ENCODE measurements around the gene P3H2.
"Not testable (repeated sequence)": the region's sequence is repeated elsewhere in the genome, so short reads cannot be mapped to it uniquely, and the experiment has no call there.

Gene P3H2

DNA sequence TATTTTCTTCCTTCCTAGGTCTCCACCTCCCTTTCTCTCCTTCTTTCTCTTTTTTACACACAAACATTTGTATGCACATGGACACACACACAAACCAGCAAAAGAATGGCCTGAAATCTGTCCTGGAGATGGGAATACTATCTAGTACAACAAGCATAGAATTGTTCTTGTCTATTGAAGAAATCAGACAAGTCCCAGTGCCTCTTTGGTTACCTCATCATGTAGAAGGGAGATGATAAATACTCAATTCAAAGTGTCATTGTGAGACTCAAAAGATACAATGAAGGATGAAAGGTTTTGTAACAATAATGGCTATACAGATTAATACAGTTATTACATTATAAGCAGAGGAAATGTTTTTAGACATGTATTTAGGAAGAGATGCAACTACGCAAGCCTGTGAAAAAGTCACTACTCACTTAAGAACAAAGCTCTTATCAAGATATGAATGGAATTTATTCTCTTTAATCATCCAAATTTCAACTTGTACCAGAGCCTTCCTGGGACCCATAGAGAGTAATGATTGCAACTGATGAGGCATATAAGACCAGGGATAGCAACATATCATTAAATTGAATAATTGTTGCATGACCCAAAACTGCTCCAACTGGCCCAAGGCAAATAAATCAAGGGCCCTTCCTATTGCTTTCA lies 43.2 kb downstream of the P3H2 start:
- no peak for DNase-seq (ENCODE audit: low read depth)
- TF ChIP-seq, protein P1, sequence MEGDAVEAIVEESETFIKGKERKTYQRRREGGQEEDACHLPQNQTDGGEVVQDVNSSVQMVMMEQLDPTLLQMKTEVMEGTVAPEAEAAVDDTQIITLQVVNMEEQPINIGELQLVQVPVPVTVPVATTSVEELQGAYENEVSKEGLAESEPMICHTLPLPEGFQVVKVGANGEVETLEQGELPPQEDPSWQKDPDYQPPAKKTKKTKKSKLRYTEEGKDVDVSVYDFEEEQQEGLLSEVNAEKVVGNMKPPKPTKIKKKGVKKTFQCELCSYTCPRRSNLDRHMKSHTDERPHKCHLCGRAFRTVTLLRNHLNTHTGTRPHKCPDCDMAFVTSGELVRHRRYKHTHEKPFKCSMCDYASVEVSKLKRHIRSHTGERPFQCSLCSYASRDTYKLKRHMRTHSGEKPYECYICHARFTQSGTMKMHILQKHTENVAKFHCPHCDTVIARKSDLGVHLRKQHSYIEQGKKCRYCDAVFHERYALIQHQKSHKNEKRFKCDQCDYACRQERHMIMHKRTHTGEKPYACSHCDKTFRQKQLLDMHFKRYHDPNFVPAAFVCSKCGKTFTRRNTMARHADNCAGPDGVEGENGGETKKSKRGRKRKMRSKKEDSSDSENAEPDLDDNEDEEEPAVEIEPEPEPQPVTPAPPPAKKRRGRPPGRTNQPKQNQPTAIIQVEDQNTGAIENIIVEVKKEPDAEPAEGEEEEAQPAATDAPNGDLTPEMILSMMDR (conservative IDR thresholded peaks at IDR 0.05; ENCODE audit: control insufficient read depth, insufficient read depth, low read depth, low read length) = no peak
- no peak overlapping the region for H3K4me3 ChIP-seq (ENCODE audit: control insufficient read depth, low read depth, low read length)

- TF ChIP-seq, protein P1 (conservative IDR thresholded peaks at IDR 0.05; ENCODE audit: control insufficient read depth, insufficient read depth, low read depth, low read length) = no peak
- peak; percentile 96 for DNase-seq (ENCODE audit: low read depth)
Observed at GRCh38 chr3:190076601-190077394, 43.9 kb downstream of the P3H2 start.

DNA sequence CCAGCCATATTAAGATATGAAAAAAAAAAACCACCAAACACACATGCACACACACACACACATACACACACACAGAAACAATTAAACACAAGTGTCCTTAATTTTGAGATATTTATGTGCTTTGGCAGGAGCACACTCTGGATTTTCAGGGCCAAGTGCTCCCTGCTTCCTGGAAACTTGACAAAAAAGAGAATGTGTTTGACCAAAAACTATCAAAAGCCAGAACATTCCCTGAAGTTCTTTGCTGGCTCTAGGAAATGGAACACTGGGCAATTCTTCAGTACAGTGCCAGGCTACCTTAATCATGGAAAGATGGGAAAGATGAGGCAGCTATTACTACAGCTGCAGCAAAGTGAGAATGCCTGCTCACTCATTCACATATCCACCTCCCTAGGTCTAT lies 44.6 kb downstream of the P3H2 start:
- H3K4me3 ChIP-seq (ENCODE audit: control insufficient read depth, low read depth, low read length) = no peak overlapping the region
- peak; percentile 60 for DNase-seq (ENCODE audit: low read depth)
- TF ChIP-seq, protein P1 (conservative IDR thresholded peaks at IDR 0.05; ENCODE audit: control insufficient read depth, insufficient read depth, low read depth, low read length) = no peak

More at GRCh38 chr3:190076601-190077394, 43.9 kb downstream of the P3H2 start:
- H3K4me3 ChIP-seq (ENCODE audit: control insufficient read depth, low read depth, low read length) = no peak overlapping the region

DNA sequence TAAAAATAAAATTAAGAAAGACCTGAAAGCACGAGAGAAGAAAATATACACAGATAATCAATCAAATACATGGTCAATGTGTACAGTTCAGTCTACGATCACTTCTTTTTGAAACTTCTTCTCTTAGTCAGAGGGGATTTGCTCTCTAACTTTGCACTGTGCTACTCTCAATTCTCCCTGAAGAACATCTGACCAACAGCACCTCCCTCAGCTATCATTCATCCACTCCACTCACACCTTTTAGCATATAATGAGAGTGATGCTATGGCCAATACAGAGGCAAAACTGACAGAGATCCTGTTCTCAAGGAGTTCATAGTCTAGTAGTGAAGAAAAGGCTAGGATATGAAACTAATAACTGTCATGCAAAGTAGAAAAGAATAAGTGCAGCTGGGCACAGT lies 45.9 kb downstream of the P3H2 start:
- no peak overlapping the region for H3K4me3 ChIP-seq (ENCODE audit: control insufficient read depth, low read depth, low read length)
- DNase-seq (ENCODE audit: low read depth) = no peak
- TF ChIP-seq, protein P1 (conservative IDR thresholded peaks at IDR 0.05; ENCODE audit: control insufficient read depth, insufficient read depth, low read depth, low read length) = no peak

DNA sequence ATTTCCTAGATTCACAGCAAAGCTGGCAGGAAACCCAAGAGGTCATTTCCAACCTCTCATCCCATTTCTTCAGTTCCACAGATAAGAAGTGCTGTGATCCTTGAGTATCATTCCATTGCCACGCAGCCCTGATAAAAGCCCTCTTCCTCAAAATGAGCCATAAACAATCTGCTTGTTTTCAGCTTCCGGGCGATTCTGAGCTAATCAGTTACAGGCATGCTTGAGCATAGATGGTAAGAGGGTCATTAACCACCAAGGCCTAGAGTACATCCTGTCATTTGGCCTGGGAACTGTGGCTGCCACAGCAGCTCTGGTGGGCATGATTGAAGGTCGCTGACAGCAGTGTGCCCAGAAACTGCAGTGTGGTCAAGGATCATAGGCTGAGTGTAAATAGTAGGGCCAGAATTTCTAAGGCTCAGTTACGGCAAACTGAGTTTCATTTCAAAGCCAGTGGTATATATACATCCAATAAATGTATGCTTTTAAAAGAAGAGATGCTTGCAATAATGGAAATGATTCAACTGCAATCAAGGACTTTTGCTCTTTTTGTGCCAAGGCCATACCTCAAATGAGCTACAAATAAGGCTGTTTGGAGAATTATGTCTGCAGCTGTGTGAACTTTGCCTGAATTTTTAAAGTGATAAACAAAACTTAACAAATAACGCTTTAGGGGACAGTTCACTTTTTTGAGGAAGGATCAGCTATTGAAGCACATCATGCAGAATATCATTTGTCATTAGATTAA lies 47.3 kb downstream of the P3H2 start:
- DNase-seq (ENCODE audit: low read depth) = no peak
- H3K4me3 ChIP-seq (ENCODE audit: control insufficient read depth, low read depth, low read length) = no peak overlapping the region
- TF ChIP-seq, protein P1 (conservative IDR thresholded peaks at IDR 0.05; ENCODE audit: control insufficient read depth, insufficient read depth, low read depth, low read length) = no peak

- DNase-seq (ENCODE audit: low read depth) = no peak
- TF ChIP-seq, protein P1 (conservative IDR thresholded peaks at IDR 0.05; ENCODE audit: control insufficient read depth, insufficient read depth, low read depth, low read length) = no peak
- H3K4me3 ChIP-seq (ENCODE audit: control insufficient read depth, low read depth, low read length) = no peak overlapping the region
Observed at GRCh38 chr3:190072856-190073255, 47.8 kb downstream of the P3H2 start.

GRCh38 chr3:190071921-190072320 lies 48.8 kb downstream of the P3H2 start:
- DNase-seq (ENCODE audit: low read depth); H3K4me3 ChIP-seq (ENCODE audit: control insufficient read depth, low read depth, low read length): not testable (repeated sequence)

All from fibroblast of mammary gland (primary cell).